ENCODE measurements around the gene ATP4A.

Gene ATP4A

DNA sequence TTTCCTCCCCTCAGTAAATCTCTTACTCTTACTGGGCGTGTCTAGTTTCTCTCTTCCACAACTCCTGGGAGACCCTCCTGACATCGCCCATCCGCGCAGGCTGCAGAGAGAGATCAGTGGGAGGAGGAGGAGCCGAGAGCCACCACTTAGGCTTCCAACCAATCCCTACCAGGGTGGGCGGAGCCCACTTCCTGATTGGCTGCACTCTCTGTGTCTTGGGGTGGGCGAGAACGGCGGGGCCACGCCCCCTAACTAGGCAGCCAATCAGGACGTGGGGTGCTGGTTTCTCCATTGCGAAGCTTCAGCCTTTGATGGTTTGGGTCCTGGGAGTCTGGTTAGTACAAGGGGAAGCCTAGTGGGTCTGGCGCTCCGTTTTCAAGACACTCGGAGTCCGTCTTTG, 22.4 kb upstream of the ATP4A start, which contains the start of gene PMIS2:
Gene PMIS2 (plus strand): TSS at position 326 of the 400 bp plus-strand sequence. CDS start 87 bp downstream, outside the sequence.
- no peak within 1 kb of the TSS for H3K4me3 ChIP-seq (ENCODE audit: low read depth, low read length)
- TF ChIP-seq, protein P1, sequence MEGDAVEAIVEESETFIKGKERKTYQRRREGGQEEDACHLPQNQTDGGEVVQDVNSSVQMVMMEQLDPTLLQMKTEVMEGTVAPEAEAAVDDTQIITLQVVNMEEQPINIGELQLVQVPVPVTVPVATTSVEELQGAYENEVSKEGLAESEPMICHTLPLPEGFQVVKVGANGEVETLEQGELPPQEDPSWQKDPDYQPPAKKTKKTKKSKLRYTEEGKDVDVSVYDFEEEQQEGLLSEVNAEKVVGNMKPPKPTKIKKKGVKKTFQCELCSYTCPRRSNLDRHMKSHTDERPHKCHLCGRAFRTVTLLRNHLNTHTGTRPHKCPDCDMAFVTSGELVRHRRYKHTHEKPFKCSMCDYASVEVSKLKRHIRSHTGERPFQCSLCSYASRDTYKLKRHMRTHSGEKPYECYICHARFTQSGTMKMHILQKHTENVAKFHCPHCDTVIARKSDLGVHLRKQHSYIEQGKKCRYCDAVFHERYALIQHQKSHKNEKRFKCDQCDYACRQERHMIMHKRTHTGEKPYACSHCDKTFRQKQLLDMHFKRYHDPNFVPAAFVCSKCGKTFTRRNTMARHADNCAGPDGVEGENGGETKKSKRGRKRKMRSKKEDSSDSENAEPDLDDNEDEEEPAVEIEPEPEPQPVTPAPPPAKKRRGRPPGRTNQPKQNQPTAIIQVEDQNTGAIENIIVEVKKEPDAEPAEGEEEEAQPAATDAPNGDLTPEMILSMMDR (IDR thresholded peaks at IDR 0.05; ENCODE audit: control insufficient read depth, extremely low read depth, insufficient read depth) = no peak
- DNase-seq (ENCODE audit: low read depth) = no peak

DNA sequence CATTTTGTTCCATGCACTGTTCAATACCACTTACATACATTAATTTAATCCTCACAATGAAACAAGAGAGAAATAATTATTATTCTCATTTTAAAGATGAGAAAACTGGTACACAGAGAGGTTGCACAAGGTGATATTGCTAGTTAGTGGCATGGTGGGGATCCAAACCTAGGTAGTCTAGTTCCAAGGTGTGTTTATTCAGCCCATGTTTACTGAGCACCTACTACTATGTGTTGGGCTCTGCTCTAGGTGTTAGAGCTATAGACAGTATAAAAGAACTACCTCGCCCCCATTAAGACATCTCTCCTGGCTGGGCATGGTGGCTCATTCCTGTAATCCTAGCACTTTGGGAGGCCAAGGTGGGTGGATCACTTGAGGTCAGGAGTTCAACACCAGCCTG, 19.3 kb upstream of the ATP4A start:
- TF ChIP-seq, protein P1 (IDR thresholded peaks at IDR 0.05; ENCODE audit: control insufficient read depth, extremely low read depth, insufficient read depth) = no peak
- no peak for DNase-seq (ENCODE audit: low read depth)
- H3K4me3 ChIP-seq (ENCODE audit: low read depth, low read length) = no peak overlapping the region

DNA sequence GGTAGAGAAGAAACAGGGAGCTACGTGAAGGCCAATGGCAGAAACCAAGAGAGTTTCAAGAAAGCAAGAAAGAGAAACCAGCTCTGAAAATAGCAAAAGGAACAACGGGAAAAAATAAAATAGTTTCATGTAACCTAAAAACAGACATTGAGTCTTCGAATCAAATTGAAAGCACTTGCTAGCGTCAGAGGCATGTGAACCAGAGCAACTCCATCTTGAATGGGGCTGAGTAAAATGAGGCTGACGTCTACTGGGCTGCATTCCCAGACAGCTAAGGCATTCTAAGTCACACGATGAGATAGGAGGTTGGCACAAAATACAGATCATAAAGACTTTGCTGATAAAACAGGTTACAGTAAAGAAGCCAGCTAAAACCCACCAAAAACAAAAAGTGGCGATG, 15.2 kb upstream of the ATP4A start:
- TF ChIP-seq, protein P1 (IDR thresholded peaks at IDR 0.05; ENCODE audit: control insufficient read depth, extremely low read depth, insufficient read depth) = no peak
- DNase-seq (ENCODE audit: low read depth) = no peak

DNA sequence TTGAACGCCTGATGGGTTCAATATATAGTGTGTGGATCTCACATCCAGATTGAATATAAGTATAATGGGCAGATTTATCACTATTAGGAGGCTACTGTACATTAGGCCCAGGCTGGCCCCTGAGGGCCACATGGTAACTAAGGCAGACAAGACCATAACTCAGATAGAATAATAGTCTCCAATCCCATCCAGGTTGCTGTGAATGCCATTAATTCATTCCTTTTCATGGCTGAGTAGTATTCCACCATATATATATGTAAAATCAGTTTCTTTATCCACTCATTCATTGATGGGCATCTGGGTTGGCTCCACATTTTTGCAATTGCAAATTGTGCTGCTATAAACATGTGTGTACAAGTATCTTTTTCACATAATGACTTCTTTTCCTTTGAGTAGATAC, 14.5 kb upstream of the ATP4A start:
- TF ChIP-seq, protein P1 (IDR thresholded peaks at IDR 0.05; ENCODE audit: control insufficient read depth, extremely low read depth, insufficient read depth) = no peak
- H3K4me3 ChIP-seq (ENCODE audit: low read depth, low read length) = no peak overlapping the region
- DNase-seq (ENCODE audit: low read depth) = no peak

More for the DNA sequence above, 15.2 kb upstream of the ATP4A start:
- H3K4me3 ChIP-seq (ENCODE audit: low read depth, low read length) = no peak overlapping the region

DNA sequence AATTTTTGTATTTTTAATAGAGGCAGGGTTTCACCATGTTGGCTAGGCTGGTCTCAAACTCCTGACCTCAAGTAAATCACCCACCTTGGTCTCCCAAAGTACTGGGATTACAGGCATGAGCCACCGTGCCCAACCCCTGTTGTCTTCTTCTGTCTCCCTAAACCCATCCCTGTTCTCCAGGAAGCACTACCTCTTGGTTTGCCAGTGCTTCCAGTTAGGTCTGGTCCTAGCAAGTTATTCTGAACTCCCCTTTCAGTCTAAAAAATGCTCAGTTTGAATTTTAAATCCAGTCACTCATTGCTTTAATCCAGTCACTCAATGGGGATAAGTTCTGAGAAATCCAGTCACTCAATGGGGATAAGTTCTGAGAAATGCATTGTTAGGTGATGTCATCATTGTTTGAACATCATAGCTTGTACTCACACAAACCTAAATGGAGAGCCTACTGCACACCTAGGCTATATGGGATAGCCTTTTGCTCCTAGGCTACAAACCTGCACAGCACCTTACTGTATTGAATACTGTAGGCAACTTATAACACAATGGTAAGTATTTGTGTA, 8.0 kb upstream of the ATP4A start:
- H3K4me3 ChIP-seq (ENCODE audit: low read depth, low read length) = no peak overlapping the region
- TF ChIP-seq, protein P1 (IDR thresholded peaks at IDR 0.05; ENCODE audit: control insufficient read depth, extremely low read depth, insufficient read depth) = no peak
- no peak for DNase-seq (ENCODE audit: low read depth)

DNA sequence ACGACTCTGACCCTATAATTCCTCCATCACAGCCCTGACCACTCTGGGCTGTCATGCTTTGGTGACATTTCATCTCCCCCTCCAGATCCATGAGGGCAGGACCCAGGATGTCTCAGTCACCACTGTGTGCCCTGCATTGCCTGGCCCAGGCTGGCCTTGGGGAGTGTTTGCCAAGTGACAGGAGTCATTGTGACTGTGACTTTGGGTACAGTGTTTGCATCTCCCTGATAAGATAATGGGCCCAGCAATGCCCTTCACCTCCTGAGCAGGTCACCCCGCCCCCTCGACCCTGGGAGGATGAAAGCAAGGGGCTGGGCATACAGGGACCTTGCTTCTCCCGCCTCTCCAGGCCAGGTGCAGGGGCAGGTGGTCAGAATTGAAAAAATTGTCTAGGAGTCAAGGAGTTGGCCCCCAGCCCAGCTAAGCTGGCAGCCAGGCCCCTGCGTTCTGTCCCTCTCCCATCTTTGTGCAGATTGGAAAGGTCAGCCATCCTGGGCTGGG, 5.9 kb upstream of the ATP4A start:
- no peak for DNase-seq (ENCODE audit: low read depth)
- TF ChIP-seq, protein P1 (IDR thresholded peaks at IDR 0.05; ENCODE audit: control insufficient read depth, extremely low read depth, insufficient read depth) = no peak
- no peak overlapping the region for H3K4me3 ChIP-seq (ENCODE audit: low read depth, low read length)

DNA sequence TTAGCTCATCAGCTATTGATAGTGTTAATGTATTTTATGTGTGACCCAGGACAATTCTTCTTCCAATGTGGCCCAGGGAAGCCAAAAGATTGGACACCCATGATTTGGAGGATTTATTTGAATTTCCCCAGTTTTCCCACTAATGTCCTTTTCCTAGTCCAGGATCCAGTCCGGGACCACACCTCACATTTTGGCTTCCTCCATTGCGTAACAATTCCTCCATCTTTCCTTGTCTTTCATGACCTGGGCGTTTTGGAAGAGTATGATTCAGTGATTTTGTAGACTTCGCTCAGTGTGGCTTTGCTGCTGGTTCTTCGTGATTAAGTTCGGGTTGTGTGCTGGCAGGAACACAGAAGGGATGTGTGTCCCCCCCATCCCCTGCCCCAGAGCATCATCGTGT, 3.3 kb upstream of the ATP4A start:
- no peak for DNase-seq (ENCODE audit: low read depth)
- TF ChIP-seq, protein P1 (IDR thresholded peaks at IDR 0.05; ENCODE audit: control insufficient read depth, extremely low read depth, insufficient read depth) = no peak
- no peak overlapping the region for H3K4me3 ChIP-seq (ENCODE audit: low read depth, low read length)

Data from LNCaP clone FGC (cell line).